Ovary (tissue), 9 donors: ENCODE data around the gene CDCA3. TPM values are rescaled to one million over a fixed set of nuclear protein-coding genes. Genes with fewer than 3 reads are reported as not detected.

Experiments used
- DNase-seq, 5 donors: peaks; one replicate each; pipeline ENCODE4 v3.0.0-alpha.2; 2019 to 2020
- H3K27ac ChIP-seq, 2 donors: fragments of 200-600 bp; one replicate each; pipeline versions ENCODE4 v1.5.1 to v1.8.0; 2019 to 2022
- H3K27me3 ChIP-seq: fragments of 200-600 bp; one replicate; pipeline ENCODE4 v1.8.0; 2022
- H3K36me3 ChIP-seq: fragments of 200-600 bp; sonication (generic); one replicate; pipeline ENCODE4 v1.5.1; 2019
- H3K4me1 ChIP-seq: one replicate; pipeline ENCODE4 v1.8.1; 2013; ENCODE audit warnings: mild to moderate bottlenecking, moderate library complexity; ENCODE audit not compliant: insufficient read depth
- H3K4me3 ChIP-seq: fragments of 200-600 bp; sonication (generic); one replicate; pipeline ENCODE4 v1.5.1; 2017
- H3K9me3 ChIP-seq, 2 donors: fragments of 200-600 bp in 1 of 2; sonication (generic) in 1 of 2; one replicate each; pipeline versions ENCODE4 v1.5.1 to v1.8.1; 2013 to 2019; ENCODE audit warnings: mild to moderate bottlenecking in 1 of 2, moderate library complexity in 1 of 2
- CTCF ChIP-seq, 3 donors: fragments of 450-650 bp in 2 of 3; fragments of 200-600 bp in 1 of 3; IDR thresholded peaks; one replicate each; pipeline versions ENCODE4 v1.5.1 to v1.8.0; 2016 to 2022; ENCODE audit warnings: antibody characterized with exemption in 3 of 3, mild to moderate bottlenecking in 1 of 3
- EP300 ChIP-seq: sonication (generic); formaldehyde crosslinking; IDR thresholded peaks from one replicate; pipeline ENCODE4 v1.6.1; 2017; ENCODE audit warnings: antibody characterized with exemption
- POLR2A ChIP-seq: fragments of 450-650 bp; IDR thresholded peaks from one replicate; pipeline ENCODE4 v1.6.1; 2017; ENCODE audit warnings: antibody characterized with exemption, mild to moderate bottlenecking, moderate library complexity
- WGBS, 3 donors: extraction: QIAGEN DNeasy Blood & Tissue Kit in 1 of 3; methylation state at CpG; one replicate each; pipeline versions ENCODE4 v1.1.5 to v1.1.7; 2013 to 2017; 5-methylcytosine and 5-hydroxymethylcytosine counted together
- intact Hi-C, 4 donors: fragments of 100-400 bp; cut with DNase I; formaldehyde crosslinking; loops; one replicate each; pipeline versions ENCODE4 v1.11.0 to v1.15.1; 2022 to 2023
- polyA plus RNA-seq, 2 donors: library from polyadenylated mRNA; stranded (reverse); fragments of 200-250 nt in 1 of 2; fragments of 350-450 nt in 1 of 2; fragmentation: Illumina TruSeq in 1 of 2; extraction: RNeasy Lipid Tissue Mini Kit (QIAGEN cat#74804) in 1 of 2; gene quantifications; one replicate each; pipeline ENCODE4 v1.2.3, GENCODE V29; 2013 to 2014
- total RNA-seq, 7 donors: library from RNA; depleted of rRNA in 2 of 7; stranded (reverse); fragments of >200 nt in 2 of 7; fragmentation: NEBNext Ultra II Directional in 3 of 7; extraction: Animal tissue kit (Norgen Biotek cat#: 25700) in 3 of 7; gene quantifications; one replicate each; pipeline versions ENCODE4 v1.1.0 to v1.2.4, GENCODE V29; 2016 to 2023
- donor health status: DM: no; HTN: no; CAD: no; lungs with moderate emphysema.
- donor health status: DM: no; HTN: no; CAD: no.
- donor health status: Bipolar disorder and iron deficiency.
- donor health status: DM: yes; HTN: yes; CAD: no.
- donor health status: DM: no; HTN: no; CAD: no.
- donor health status: DM: yes; HTN: yes; CAD: no.

Gene CDCA3
- total and polyA plus RNA-seq, 9 donors = 0.18 to 1.6 (median 0.74) TPM

- no peak overlapping the region for H3K27ac ChIP-seq
- TF ChIP-seq EP300 (no peak), POLR2A (no peak), CTCF (IDR thresholded peaks at IDR 0.05) (no peak)
- no peak for DNase-seq
- WGBS, 3 donors = 94% methylated on average over 16 of the region's 16 CpGs
- H3K4me1 ChIP-seq = no peaks in the 10 kb centered on the region
- H3K9me3 ChIP-seq = no peaks in the 10 kb centered on the region
- H3K36me3 ChIP-seq = no peaks in the 10 kb centered on the region
- intact Hi-C loops = loop anchor here in 2 of 4 donors (10.0 kb wide), 1 partner anchor 101 kb away; no protein-coding TSS in a partner anchor
- no peaks in the 10 kb centered on the region for H3K27me3 ChIP-seq
- no peak overlapping the region for H3K4me3 ChIP-seq
These were observed 12.7 kb upstream of the CDCA3 start for GRCh38 chr12:6863586-6864321.

GRCh38 chr12:6863033-6863432 lies 11.9 kb upstream of the CDCA3 start:
- Histone ChIP-seq H3K9me3 (no peaks in the 10 kb centered on the region), H3K4me3 (no peak overlapping the region), H3K27ac (no peak overlapping the region), H3K27me3 (no peaks in the 10 kb centered on the region), H3K36me3 (no peaks in the 10 kb centered on the region), H3K4me1 (no peaks in the 10 kb centered on the region)
- intact Hi-C loops = loop anchor here in 2 of 4 donors (10.0 kb wide), 1 partner anchor 102 kb away; no protein-coding TSS in a partner anchor
- no peak for TF ChIP-seq EP300
- 79 to 85% (median 84%) methylated on average over 11 of the region's 11 CpGs for WGBS, 3 donors
- DNase-seq = no peak

- no peaks in the 10 kb centered on the region for H3K9me3 ChIP-seq
- intact Hi-C loops = loop anchor here in 2 of 4 donors (10.0 kb wide), 1 partner anchor 103 kb away; no protein-coding TSS in a partner anchor
- no peak overlapping the region for H3K4me3 ChIP-seq
- no peak overlapping the region for H3K27ac ChIP-seq
- WGBS, 3 donors = 89 to 92% (median 90%) methylated on average over 9 of the region's 9 CpGs
- H3K27me3 ChIP-seq = no peaks in the 10 kb centered on the region
- no peak for TF ChIP-seq CTCF (IDR thresholded peaks at IDR 0.05)
- TF ChIP-seq POLR2A = no peak
- no peaks in the 10 kb centered on the region for H3K36me3 ChIP-seq
- DNase-seq = no peak
- H3K4me1 ChIP-seq = no peaks in the 10 kb centered on the region
These were observed 10.3 kb upstream of the CDCA3 start for GRCh38 chr12:6861391-6861790.

GRCh38 chr12:6860942-6861341 lies 9.9 kb upstream of the CDCA3 start:
- Histone ChIP-seq H3K27me3 (no peaks in the 10 kb centered on the region), H3K4me3 (no peak overlapping the region), H3K4me1 (no peaks in the 10 kb centered on the region), H3K9me3 (no peaks in the 10 kb centered on the region), H3K36me3 (no peaks in the 10 kb centered on the region), H3K27ac (no peak overlapping the region)
- WGBS, 3 donors = 92 to 98% (median 95%) methylated on average over 7 of the region's 7 CpGs
- TF ChIP-seq CTCF (IDR thresholded peaks at IDR 0.05) (no peak), POLR2A (no peak), EP300 (no peak)
- intact Hi-C loops = loop anchor here in 2 of 4 donors (10.0 kb wide), 1 partner anchor 104 kb away; no protein-coding TSS in a partner anchor
- no peak for DNase-seq

GRCh38 chr12:6860116-6860515 lies 9.0 kb upstream of the CDCA3 start:
- no peak overlapping the region for H3K4me3 ChIP-seq
- no peak for TF ChIP-seq POLR2A
- no peak for TF ChIP-seq CTCF (IDR thresholded peaks at IDR 0.05)
- no peak for TF ChIP-seq EP300
- H3K36me3 ChIP-seq = no peaks in the 10 kb centered on the region
- no peak overlapping the region for H3K27ac ChIP-seq
- 92 to 95% (median 95%) methylated on average over 9 of the region's 9 CpGs for WGBS, 3 donors
- no peaks in the 10 kb centered on the region for H3K9me3 ChIP-seq
- no peaks in the 10 kb centered on the region for H3K27me3 ChIP-seq
- intact Hi-C loops = loop anchor here in 2 of 4 donors (10.0 kb wide), 1 partner anchor 105 kb away; no protein-coding TSS in a partner anchor
- no peaks in the 10 kb centered on the region for H3K4me1 ChIP-seq
- DNase-seq = no peak
